ENCODE results near the gene HMX2. TPM values are rescaled to one million over a fixed set of nuclear protein-coding genes. Genes with fewer than 3 reads are reported as not detected.

HMX2 gene
- total and polyA plus RNA-seq, 12 donors: not detected

DNA sequence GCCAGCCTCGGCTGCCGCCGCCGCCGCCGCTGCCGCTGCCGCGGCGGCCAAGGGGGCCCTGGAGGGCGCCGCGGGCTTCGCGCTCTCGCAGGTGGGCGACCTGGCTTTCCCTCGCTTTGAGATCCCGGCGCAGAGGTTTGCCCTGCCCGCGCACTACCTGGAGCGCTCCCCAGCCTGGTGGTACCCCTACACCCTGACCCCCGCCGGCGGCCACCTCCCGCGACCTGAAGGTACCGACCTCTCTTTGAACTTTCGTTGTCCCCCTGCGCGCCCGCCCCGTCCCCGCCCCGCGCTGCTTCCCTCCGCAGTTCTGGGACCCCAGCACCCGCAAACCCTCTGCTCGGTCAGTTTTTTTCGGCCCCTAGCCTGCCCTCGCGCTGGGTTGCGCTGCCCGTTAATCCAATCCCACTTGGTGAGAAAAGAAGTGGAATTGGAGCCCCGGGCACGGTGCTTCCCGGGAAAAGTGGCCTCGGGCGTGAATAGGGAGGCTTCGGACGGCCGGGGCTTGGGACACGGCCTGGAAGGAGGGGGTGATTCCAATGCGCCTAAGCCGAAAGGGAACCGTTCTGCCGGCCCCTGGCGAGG lies 11.6 kb upstream of the HMX2 start:
- Histone ChIP-seq H3K9me3 (no peaks in the 10 kb centered on the region), H3K36me3 (no peaks in the 10 kb centered on the region), H3K4me3 (peak overlapping the region in 9 of 10 donors; percentile 24 to 51 (median 41)), H3K4me1 (peaks cover 29 to 70% (median 61%) of the 10 kb centered on the region in 9 donors), H3K27me3 (peaks cover 92 to 100% (median 100%) of the 10 kb centered on the region in 7 donors), H3K27ac (no peak overlapping the region)
- 1% methylated on average over 59 of the region's 59 CpGs for WGBS, 2 donors
- ATAC-seq (no peak), DNase-seq (no peak)
- intact Hi-C loops (cut with DNase I): loop anchor here in 3 of 10 donors (10.0 kb wide), 2 partner anchors 248 to 828 kb away; no protein-coding TSS in a partner anchor
- TF ChIP-seq, protein P1, sequence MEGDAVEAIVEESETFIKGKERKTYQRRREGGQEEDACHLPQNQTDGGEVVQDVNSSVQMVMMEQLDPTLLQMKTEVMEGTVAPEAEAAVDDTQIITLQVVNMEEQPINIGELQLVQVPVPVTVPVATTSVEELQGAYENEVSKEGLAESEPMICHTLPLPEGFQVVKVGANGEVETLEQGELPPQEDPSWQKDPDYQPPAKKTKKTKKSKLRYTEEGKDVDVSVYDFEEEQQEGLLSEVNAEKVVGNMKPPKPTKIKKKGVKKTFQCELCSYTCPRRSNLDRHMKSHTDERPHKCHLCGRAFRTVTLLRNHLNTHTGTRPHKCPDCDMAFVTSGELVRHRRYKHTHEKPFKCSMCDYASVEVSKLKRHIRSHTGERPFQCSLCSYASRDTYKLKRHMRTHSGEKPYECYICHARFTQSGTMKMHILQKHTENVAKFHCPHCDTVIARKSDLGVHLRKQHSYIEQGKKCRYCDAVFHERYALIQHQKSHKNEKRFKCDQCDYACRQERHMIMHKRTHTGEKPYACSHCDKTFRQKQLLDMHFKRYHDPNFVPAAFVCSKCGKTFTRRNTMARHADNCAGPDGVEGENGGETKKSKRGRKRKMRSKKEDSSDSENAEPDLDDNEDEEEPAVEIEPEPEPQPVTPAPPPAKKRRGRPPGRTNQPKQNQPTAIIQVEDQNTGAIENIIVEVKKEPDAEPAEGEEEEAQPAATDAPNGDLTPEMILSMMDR (IDR thresholded peaks at IDR 0.05): no peak

DNA sequence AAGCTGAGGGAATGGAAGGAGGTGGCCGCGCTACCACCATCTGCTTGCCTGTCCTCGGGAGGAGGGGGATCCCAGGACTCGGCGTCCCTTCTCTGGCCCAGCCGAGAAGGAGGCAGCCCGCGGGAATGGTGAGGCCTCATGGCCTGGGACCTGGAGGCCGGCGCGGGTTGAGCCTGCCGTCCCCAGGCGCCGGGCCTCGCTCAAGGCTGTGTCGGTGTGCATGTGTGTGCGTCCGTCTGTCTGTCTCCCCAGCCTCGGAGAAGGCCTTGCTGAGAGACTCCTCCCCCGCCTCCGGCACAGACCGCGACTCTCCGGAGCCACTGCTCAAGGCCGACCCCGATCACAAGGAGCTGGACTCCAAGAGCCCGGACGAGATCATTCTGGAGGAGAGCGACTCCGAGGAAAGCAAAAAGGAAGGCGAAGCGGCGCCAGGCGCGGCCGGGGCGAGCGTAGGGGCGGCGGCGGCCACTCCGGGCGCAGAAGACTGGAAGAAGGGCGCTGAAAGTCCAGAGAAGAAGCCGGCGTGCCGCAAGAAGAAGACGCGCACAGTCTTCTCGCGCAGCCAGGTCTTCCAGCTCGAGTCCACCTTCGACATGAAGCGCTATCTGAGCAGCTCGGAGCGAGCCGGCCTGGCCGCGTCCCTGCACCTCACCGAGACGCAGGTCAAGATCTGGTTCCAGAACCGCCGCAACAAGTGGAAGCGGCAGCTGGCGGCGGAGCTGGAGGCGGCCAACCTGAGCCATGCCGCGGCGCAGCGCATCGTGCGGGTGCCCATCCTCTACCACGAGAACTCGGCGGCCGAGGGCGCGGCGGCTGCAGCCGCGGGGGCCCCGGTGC lies 10.9 kb upstream of the HMX2 start:
- TF ChIP-seq, protein P1 (IDR thresholded peaks at IDR 0.05): no peak
- H3K9me3 ChIP-seq: no peaks in the 10 kb centered on the region
- intact Hi-C loops (cut with DNase I): loop anchor here in 3 of 10 donors (10.0 kb wide), 2 partner anchors 248 to 828 kb away; no protein-coding TSS in a partner anchor
- DNase-seq (no peak), ATAC-seq (no peak)
- H3K27ac ChIP-seq: no peak overlapping the region
- peaks cover 91 to 100% (median 100%) of the 10 kb centered on the region in 7 donors for H3K27me3 ChIP-seq
- peaks cover 29 to 70% (median 61%) of the 10 kb centered on the region in 9 donors for H3K4me1 ChIP-seq
- WGBS, 2 donors: 1% methylated on average over 83 of the region's 83 CpGs
- H3K36me3 ChIP-seq: no peaks in the 10 kb centered on the region
- peak overlapping the region; percentile 1 to 51 (median 34) for H3K4me3 ChIP-seq

DNA sequence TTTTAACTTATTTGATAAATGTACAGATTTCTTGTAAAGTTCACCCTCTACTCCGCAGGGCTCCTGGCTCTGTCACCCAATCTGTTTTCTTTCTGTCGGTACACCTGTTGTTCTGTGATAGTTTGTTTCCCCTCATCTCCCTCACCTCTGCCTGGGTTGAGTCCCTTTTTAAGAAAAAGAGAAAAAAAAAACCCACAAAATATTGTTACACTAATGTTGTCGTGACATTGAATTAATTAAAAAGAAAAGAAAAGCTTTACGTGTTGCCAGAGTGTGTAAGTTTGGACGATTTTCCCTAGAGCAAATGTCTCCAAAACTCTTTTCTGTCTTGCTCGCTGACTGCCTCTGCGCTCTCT lies 8.8 kb upstream of the HMX2 start:
- TF ChIP-seq, protein P1 (IDR thresholded peaks at IDR 0.05): no peak
- Histone ChIP-seq H3K9me3 (no peaks in the 10 kb centered on the region), H3K4me1 (peaks cover 23 to 62% (median 48%) of the 10 kb centered on the region in 9 donors), H3K36me3 (no peaks in the 10 kb centered on the region), H3K27ac (no peak overlapping the region), H3K27me3 (peaks cover 91 to 100% (median 100%) of the 10 kb centered on the region in 7 donors), H3K4me3 (no peak overlapping the region)
- DNase-seq: no peak
- WGBS, 2 donors: 7 to 8% methylated on average over 7 of the region's 7 CpGs
- intact Hi-C loops (cut with DNase I): loop anchor here in 3 of 10 donors (10.0 kb wide), 2 partner anchors 246 to 826 kb away; no protein-coding TSS in a partner anchor
- no peak for ATAC-seq

DNA sequence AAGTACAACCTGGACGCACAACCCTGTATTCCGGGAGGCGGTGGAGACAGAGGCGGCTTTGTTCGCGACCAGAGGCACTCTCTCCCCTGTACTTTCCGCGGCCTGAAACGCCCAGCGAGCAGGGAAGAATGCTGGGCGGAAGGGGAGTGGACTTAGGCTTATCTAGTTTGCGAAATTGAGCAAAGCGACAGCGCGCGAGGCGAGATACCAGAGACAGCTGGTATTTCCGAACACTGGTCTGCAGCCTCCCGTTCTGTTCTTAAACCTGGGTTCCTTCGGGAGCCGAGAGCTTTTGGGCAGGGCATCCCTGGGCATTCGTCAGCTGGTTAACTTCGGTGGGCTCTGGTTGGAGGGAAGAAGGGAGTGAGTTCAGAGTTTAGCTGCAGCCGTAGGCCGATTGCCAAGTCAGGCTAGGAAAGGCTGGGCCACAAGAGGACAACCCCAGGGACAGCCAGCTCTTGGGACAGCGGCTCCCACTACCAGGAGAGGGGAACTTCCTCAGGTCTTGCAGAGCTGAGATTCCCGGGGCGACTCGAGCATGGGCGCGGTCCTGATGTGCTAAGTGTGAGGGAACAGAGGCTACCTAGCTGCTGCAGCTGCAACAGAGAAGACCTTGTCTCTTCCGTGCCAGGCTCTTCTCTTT lies 8.3 kb upstream of the HMX2 start:
- intact Hi-C loops (cut with DNase I): loop anchor here in 3 of 10 donors (10.0 kb wide), 2 partner anchors 245 to 825 kb away; no protein-coding TSS in a partner anchor
- H3K27me3 ChIP-seq: peaks cover 86 to 100% (median 100%) of the 10 kb centered on the region in 7 donors
- TF ChIP-seq, protein P1 (IDR thresholded peaks at IDR 0.05): no peak
- no peak overlapping the region for H3K27ac ChIP-seq
- H3K4me1 ChIP-seq: peaks cover 20 to 58% (median 44%) of the 10 kb centered on the region in 9 donors
- no peak overlapping the region for H3K4me3 ChIP-seq
- H3K36me3 ChIP-seq: no peaks in the 10 kb centered on the region
- 1 to 3% methylated on average over 32 of the region's 32 CpGs for WGBS, 2 donors
- no peaks in the 10 kb centered on the region for H3K9me3 ChIP-seq
- DNase-seq: no peak
- ATAC-seq: no peak
